Adrenal gland (tissue), 12 donors: ENCODE data around the gene NPEPL1. TPM values are rescaled to one million over a fixed set of nuclear protein-coding genes. Genes with fewer than 3 reads are reported as not detected.

ENCODE experiments used
- DNase-seq, 7 donors: peaks; one replicate each; pipeline ENCODE4 v3.0.0-alpha.2; 2019 to 2020
- H3K27ac ChIP-seq, 5 donors: fragments of 200-600 bp; sonication (generic) in 4 of 5; 1 replicate in 3 of 5; 2 replicates in 2 of 5; pipeline versions ENCODE4 v1.5.1 to v1.8.0; 2016 to 2020; ENCODE audit warnings: mild to moderate bottlenecking in 1 of 5
- H3K27me3 ChIP-seq: fragments of 200-600 bp; 2 replicates; pipeline ENCODE4 v1.8.0; 2021
- H3K36me3 ChIP-seq, 2 donors: fragments of 200-600 bp; replicated peaks in 1 of 2; 1 replicate in 1 of 2; 2 replicates in 1 of 2; pipeline versions ENCODE4 v1.5.1 to v1.8.0; 2018 to 2022
- H3K4me1 ChIP-seq, 2 donors: fragments of 200-600 bp; replicated peaks in 1 of 2; 1 replicate in 1 of 2; 2 replicates in 1 of 2; pipeline versions ENCODE4 v1.5.1 to v1.8.0; 2018 to 2021
- H3K4me3 ChIP-seq, 4 donors: fragments of 200-600 bp; sonication (generic) in 3 of 4; one replicate each; pipeline ENCODE4 v1.5.1; 2016 to 2018
- H3K9me3 ChIP-seq, 3 donors: fragments of 200-600 bp; sonication (generic) in 1 of 3; replicated peaks in 1 of 3; 1 replicate in 2 of 3; 2 replicates in 1 of 3; pipeline versions ENCODE4 v1.5.1 to v1.8.0; 2016 to 2021
- POLR2A ChIP-seq, 2 donors: fragments of 450-650 bp; IDR thresholded peaks; one replicate each; pipeline ENCODE4 v1.6.1; 2017; ENCODE audit warnings: antibody characterized with exemption in 2 of 2, mild to moderate bottlenecking in 2 of 2, moderate library complexity in 1 of 2
- WGBS, 4 donors: extraction: QIAGEN DNeasy Blood & Tissue Kit in 2 of 4; methylation state at CpG; one replicate each; pipeline versions ENCODE4 v1.1.5 to v1.1.7; 2013 to 2017; 5-methylcytosine and 5-hydroxymethylcytosine counted together
- intact Hi-C, 2 donors: fragments of 100-400 bp; cut with DNase I; formaldehyde crosslinking; loops; one replicate each; pipeline versions ENCODE4 v1.14.1 to v1.15.0; 2022 to 2023
- polyA plus RNA-seq, 3 donors: library from polyadenylated mRNA; stranded (reverse); fragments of 200-250 nt in 2 of 3; fragments of 350-450 nt in 1 of 3; fragmentation: Illumina TruSeq in 1 of 3; extraction: RNeasy Lipid Tissue Mini Kit (QIAGEN cat#74804) in 1 of 3; gene quantifications; one replicate each; pipeline ENCODE4 v1.2.3, GENCODE V29; 2013 to 2014
- total RNA-seq, 9 donors: library from RNA; depleted of rRNA in 4 of 9; stranded (reverse); fragments of >200 nt in 4 of 9; fragments of 120-200 nt in 1 of 9; fragmentation: NEBNext Ultra II Directional in 1 of 9; extraction: Animal tissue kit (Norgen Biotek cat#: 25700) in 1 of 9; gene quantifications; one replicate each; pipeline versions ENCODE4 v1.1.0 to v1.2.4, GENCODE V29; 2013 to 2023
- TF ChIP-seq, protein P1 (sequence below), 6 experiments: fragments of 450-650 bp in 4 of 6; fragments of 200-600 bp in 2 of 6; sonication (generic) in 1 of 6; IDR thresholded peaks; 1 replicate in 5 of 6; 2 replicates in 1 of 6; pipeline versions ENCODE4 v1.5.1 to v1.8.0; 2016 to 2021; ENCODE audit warnings: antibody characterized with exemption in 6 of 6, mild to moderate bottlenecking in 2 of 6, moderate library complexity in 1 of 6
- donor health status: healthy with polysubstance abuse.
- donor health status: Bipolar disorder and iron deficiency.
- donor health status: DM: yes; HTN: yes; CAD: no.
- donor health status: DM: no; HTN: no; CAD: no.
- donor health status: DM: no; HTN: no; CAD: no.
- donor health status: DM: yes; HTN: yes; CAD: no.

NPEPL1 gene
- total and polyA plus RNA-seq, 12 donors = 9.3 to 158 (median 35.2) TPM

DNA sequence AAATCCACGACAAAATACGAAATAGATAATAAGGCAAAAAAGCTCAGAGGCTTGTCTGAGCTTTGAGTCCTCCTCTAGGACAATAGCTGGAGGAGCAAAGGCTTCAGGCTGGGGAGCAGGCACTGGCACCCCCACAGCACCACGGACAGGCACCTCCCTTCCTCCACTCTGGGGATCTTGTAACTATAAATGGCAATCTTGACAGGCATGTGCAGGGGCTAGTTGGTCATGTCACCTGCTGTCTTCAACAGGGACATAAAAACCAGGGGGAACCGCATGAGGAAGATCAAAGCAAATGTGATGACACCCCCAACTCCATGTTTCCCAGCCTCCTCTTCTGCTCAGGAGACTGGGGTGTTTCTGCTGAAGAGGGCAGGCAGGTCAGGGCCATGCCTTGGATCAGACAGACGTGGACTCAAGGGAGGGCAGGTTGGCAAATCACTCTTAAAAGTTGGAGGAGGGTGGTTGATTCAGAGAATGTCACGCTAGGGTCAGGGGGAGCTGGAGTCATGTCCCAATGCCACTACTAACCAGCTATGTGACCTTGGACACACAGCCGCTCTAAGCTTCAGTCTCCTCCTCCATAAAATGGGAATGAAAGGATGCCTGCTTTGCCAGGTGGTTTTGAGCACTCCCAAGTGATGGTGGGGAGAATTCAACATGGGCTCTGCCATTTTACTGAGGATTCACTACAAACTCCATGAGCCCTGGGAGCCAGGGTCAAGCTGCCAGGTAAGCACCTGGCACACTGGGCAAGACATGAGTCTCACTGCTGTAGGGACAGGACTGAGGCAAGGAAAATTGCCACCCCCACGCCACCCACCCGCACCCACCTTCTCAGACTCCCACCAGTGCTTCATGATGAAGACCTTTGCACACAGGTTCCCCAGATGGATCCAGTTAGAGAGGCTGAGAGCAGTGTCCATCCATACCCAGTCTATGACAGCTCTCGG is 48.0 kb downstream of the NPEPL1 start:
- peaks cover 0 to 11% (median 0%) of the 10 kb centered on the region in 3 donors for H3K9me3 ChIP-seq
- no peak overlapping the region for H3K4me3 ChIP-seq
- no peak overlapping the region for H3K27ac ChIP-seq
- 72 to 82% (median 80%) methylated on average over 8 to 10 of the region's 10 CpGs for WGBS, 4 donors
- intact Hi-C loops = no loop called here
- H3K36me3 ChIP-seq = no peaks in the 10 kb centered on the region
- no peak for DNase-seq
- no peaks in the 10 kb centered on the region for H3K4me1 ChIP-seq
- H3K27me3 ChIP-seq = no peaks in the 10 kb centered on the region
- TF ChIP-seq, protein P1, sequence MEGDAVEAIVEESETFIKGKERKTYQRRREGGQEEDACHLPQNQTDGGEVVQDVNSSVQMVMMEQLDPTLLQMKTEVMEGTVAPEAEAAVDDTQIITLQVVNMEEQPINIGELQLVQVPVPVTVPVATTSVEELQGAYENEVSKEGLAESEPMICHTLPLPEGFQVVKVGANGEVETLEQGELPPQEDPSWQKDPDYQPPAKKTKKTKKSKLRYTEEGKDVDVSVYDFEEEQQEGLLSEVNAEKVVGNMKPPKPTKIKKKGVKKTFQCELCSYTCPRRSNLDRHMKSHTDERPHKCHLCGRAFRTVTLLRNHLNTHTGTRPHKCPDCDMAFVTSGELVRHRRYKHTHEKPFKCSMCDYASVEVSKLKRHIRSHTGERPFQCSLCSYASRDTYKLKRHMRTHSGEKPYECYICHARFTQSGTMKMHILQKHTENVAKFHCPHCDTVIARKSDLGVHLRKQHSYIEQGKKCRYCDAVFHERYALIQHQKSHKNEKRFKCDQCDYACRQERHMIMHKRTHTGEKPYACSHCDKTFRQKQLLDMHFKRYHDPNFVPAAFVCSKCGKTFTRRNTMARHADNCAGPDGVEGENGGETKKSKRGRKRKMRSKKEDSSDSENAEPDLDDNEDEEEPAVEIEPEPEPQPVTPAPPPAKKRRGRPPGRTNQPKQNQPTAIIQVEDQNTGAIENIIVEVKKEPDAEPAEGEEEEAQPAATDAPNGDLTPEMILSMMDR (IDR thresholded peaks at IDR 0.05) = no peak

DNA sequence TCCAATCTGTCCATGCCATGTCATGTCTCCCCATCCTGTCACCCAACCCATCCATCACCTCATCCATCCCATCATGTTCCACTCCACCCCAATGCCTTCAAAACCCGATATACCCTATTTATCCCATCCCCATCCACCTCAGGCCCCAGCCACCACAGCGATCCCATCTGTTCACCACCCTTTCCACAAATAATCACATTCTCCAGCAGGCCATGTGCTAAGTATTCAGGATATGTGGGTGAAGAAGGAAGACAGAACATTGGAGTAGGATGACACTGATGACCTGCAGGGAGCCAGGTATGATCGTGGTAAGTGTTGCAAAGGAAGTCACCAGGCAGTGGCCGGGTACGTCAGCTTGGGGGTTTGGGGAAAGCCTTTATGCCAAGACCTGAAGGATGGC is 48.8 kb downstream of the NPEPL1 start:
- no peaks in the 10 kb centered on the region for H3K27me3 ChIP-seq
- TF ChIP-seq, protein P1 (IDR thresholded peaks at IDR 0.05) = no peak
- no peak for TF ChIP-seq POLR2A (IDR thresholded peaks at IDR 0.05)
- H3K36me3 ChIP-seq = no peaks in the 10 kb centered on the region
- no peaks in the 10 kb centered on the region for H3K4me1 ChIP-seq
- no peak overlapping the region for H3K27ac ChIP-seq
- no peak overlapping the region for H3K4me3 ChIP-seq
- peaks cover 0 to 11% (median 0%) of the 10 kb centered on the region in 3 donors for H3K9me3 ChIP-seq
- 84 to 89% (median 88%) methylated on average over 5 of the region's 5 CpGs for WGBS, 4 donors
- intact Hi-C loops = no loop called here
- DNase-seq = no peak

DNA sequence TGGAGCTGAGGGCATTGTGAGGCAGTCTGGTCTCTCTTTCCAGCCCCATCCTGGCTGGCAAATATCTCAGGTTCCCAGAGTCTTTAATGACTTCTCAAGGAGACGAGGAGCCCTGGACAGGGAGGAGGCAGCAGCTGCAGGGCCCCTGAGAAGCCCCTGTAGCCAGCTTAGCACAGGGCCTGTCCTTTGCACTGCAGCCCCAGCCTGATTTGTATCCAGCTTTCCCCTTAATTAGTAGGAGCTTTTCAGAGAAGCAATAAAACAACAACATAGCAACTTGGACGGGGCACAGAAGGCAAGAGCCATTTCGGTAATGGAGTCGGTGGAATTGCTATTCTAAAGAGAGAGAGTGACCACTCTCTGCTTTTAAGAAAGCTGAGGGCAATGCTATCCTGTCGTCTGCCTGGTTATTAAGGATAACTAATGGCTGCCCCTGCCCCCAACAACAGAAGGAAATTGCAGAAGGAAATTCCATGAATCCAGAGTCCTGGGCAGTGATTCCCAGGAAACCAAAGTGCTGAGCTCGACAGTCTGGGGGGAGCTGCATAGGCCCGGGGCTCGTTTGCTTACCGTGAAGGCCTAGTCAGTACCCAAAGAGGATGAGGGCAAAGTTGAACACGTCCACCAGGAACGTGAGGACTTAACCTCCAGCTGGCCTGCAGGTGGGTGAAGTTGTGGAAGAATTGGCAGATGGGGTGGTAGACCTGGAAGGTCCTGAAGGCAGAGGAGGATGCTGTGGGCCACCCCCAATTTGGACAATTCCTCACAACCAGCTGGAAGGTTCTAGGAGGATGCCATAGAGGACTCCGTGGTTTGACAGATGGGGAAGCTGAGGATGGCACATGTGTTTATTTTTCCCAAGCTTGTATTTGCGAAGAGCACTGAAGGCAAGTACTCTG is 50.3 kb downstream of the NPEPL1 start:
- Histone ChIP-seq H3K9me3 (peaks cover 0 to 9% (median 0%) of the 10 kb centered on the region in 3 donors), H3K27me3 (no peaks in the 10 kb centered on the region), H3K36me3 (no peaks in the 10 kb centered on the region), H3K27ac (no peak overlapping the region), H3K4me1 (no peaks in the 10 kb centered on the region), H3K4me3 (no peak overlapping the region)
- TF ChIP-seq, protein P1 (IDR thresholded peaks at IDR 0.05) = no peak
- no peak for TF ChIP-seq POLR2A (IDR thresholded peaks at IDR 0.05)
- no peak for DNase-seq
- 60 to 69% (median 63%) methylated on average over 10 to 13 of the region's 13 CpGs for WGBS, 4 donors
- intact Hi-C loops = no loop called here

DNA sequence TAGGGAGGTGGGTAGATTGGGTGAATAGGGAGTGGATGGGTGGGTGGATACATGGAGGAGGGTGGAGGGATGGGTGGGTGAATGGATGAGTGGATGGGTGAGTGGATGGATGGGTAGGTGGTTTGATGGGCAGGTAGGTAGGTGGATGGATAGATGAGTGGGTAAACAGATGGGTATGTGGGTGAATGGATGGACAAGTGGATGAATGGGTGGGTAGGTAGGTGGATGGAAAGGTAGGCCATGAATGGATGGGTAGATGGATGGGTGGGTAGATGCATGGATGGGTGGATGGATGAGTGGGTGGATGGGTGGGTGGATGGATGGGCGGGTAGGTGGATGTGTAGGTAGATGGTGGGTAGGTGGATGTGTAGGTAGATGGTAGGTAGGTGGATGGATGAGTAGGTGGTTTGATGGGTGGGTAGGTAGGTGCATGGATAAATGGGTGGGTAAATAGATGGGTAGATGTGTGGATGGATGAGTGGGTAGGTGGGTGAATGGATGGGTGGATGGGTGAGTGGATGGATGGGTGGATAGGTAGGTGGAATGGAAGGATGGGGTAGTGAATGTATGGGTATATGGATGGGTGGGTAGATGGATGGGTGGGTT is 51.4 kb downstream of the NPEPL1 start:
- no peaks in the 10 kb centered on the region for H3K27me3 ChIP-seq
- WGBS, 4 donors = 63 to 95% (median 81%) methylated on average over 1 of the region's 1 CpG
- TF ChIP-seq POLR2A (IDR thresholded peaks at IDR 0.05) = no peak

More for the DNA sequence above, 51.4 kb downstream of the NPEPL1 start:
- Histone ChIP-seq H3K4me3 (no peak overlapping the region), H3K36me3 (no peaks in the 10 kb centered on the region), H3K4me1 (no peaks in the 10 kb centered on the region), H3K27ac (no peak overlapping the region), H3K9me3 (no peaks in the 10 kb centered on the region)
- DNase-seq = no peak
- intact Hi-C loops = no loop called here
